GM12878 (cell line): ENCODE results near the gene SMAGP. TPM values are rescaled to one million over a fixed set of nuclear protein-coding genes. Genes with fewer than 3 reads are reported as not detected.
"Not testable (repeated sequence)": the region's sequence is repeated elsewhere in the genome, so short reads cannot be mapped to it uniquely, and the experiment has no call there.

ENCODE experiments used
- ATAC-seq: fragments of 200-7000 bp; cut with Tn5 transposase; 3 replicates; pipeline ENCODE4 v1.9.1; 2020; ENCODE audit warnings: mild to moderate bottlenecking, moderate library complexity
- BruUV-seq: library from RNA; stranded (reverse); fragments of 400-500 nt; replicated peaks from 2 replicates; lab custom pipeline; 2021; lab: Mats Ljungman, UMichigan
- CTCF ChIA-PET: fragments of 300-600 bp; sonication (Branson Sonifier 250); formaldehyde crosslinking; extraction: SDS; loops from one replicate; lab custom pipeline; 2021; ENCODE audit warnings: inconsistent platforms; lab: Yijun Ruan, JAX
- POLR2A ChIA-PET: fragments of 350-600 bp; formaldehyde crosslinking; extraction: SDS; loops from one replicate; lab custom pipeline; 2021; ENCODE audit warnings: inconsistent platforms; lab: Charles Lee
- RAD21 ChIA-PET: fragments of 300-600 bp; sonication (Branson Sonifier 250); formaldehyde crosslinking; loops from one replicate; lab custom pipeline; 2023; ENCODE audit warnings: antibody characterized with exemption; ENCODE audit not compliant: unreplicated experiment; lab: Charles Lee
- SMC1A ChIA-PET: fragments of 300-600 bp; sonication (Branson Sonifier 250); formaldehyde crosslinking; loops from one replicate; lab custom pipeline; 2023; ENCODE audit not compliant: unreplicated experiment, uncharacterized antibody; lab: Charles Lee
- DNase-seq: peaks from one replicate; pipeline ENCODE4 v3.0.0-alpha.2; 2011; ENCODE audit warnings: low read depth, low spot score
- FAIRE-seq: peaks from 3 replicates; lab custom pipeline; 2011; peaks lifted over from hg19 to GRCh38; lab: Jason Lieb, UNC
- H2AFZ ChIP-seq: 2 replicates; pipeline ENCODE4 v1.6.0; 2011; ENCODE audit warnings: low read depth, low read length, control low read depth; ENCODE audit not compliant: control insufficient read depth
- H3K27ac ChIP-seq: 2 replicates; pipeline ENCODE4 v1.5.1; 2011; ENCODE audit warnings: control low read depth; ENCODE audit not compliant: control insufficient read depth, insufficient read depth
- H3K27me3 ChIP-seq, 2 experiments: replicated peaks in 1 of 2; 2 replicates each; pipeline versions ENCODE4 v1.6.0 to v1.6.1; 2011; ENCODE audit warnings: low read length in 1 of 2; ENCODE audit not compliant: control insufficient read depth in 2 of 2, insufficient read depth in 2 of 2
- H3K36me3 ChIP-seq, 2 experiments: 2 replicates each; pipeline ENCODE4 v1.5.1; 2011; ENCODE audit warnings: low read length in 1 of 2; ENCODE audit not compliant: control insufficient read depth in 2 of 2, insufficient read depth in 2 of 2
- H3K4me1 ChIP-seq: 2 replicates; pipeline ENCODE4 v1.6.1; 2011; ENCODE audit warnings: mild to moderate bottlenecking, low read length, moderate library complexity, mixed read lengths; ENCODE audit not compliant: control insufficient read depth, insufficient read depth
- H3K4me2 ChIP-seq: 2 replicates; pipeline ENCODE4 v1.6.0; 2011; ENCODE audit warnings: control low read depth; ENCODE audit not compliant: control insufficient read depth, insufficient read depth
- H3K4me3 ChIP-seq: fragments of 200-600 bp; sonication (generic); 2 replicates; pipeline ENCODE4 v1.5.1; 2016
- H3K79me2 ChIP-seq: 2 replicates; pipeline ENCODE4 v1.6.0; 2011; ENCODE audit warnings: low read length; ENCODE audit not compliant: control insufficient read depth, insufficient read depth
- H3K9ac ChIP-seq: 2 replicates; pipeline ENCODE4 v1.8.0; 2011; ENCODE audit warnings: low read length, control low read depth, mixed read lengths; ENCODE audit not compliant: control insufficient read depth, insufficient read depth
- H3K9me3 ChIP-seq: replicated peaks from 3 replicates; pipeline ENCODE4 v1.5.1; 2011; ENCODE audit warnings: mild to moderate bottlenecking, low read length; ENCODE audit not compliant: control insufficient read depth, insufficient read depth
- H4K20me1 ChIP-seq: 2 replicates; pipeline ENCODE4 v1.6.0; 2011; ENCODE audit not compliant: control insufficient read depth, insufficient read depth
- KLF5 ChIP-seq: fragments of 450-650 bp; IDR thresholded peaks from 2 replicates; pipeline ENCODE4 v1.6.1; 2014; ENCODE audit warnings: mild to moderate bottlenecking; ENCODE audit not compliant: partially characterized antibody
- SUZ12 ChIP-seq: fragments of 200-600 bp; sonication (generic); IDR thresholded peaks from one replicate; pipeline ENCODE4 v1.6.1; 2018; ENCODE audit warnings: antibody characterized with exemption, mild to moderate bottlenecking; ENCODE audit not compliant: unreplicated experiment
- ZZZ3 ChIP-seq: IDR thresholded peaks from 2 replicates; pipeline ENCODE4 v1.6.1; 2011; ENCODE audit warnings: low read depth; ENCODE audit not compliant: control insufficient read depth, insufficient read length
- WGBS: methylation state at CpG from one replicate; pipeline ENCODE4 v1.1.6; 2016; ENCODE audit warnings: low lambda C conversion rate; ENCODE audit not compliant: insufficient replicate concordance, insufficient coverage; ENCODE audit errors: missing lambda C conversion rate; 5-methylcytosine and 5-hydroxymethylcytosine counted together
- in situ Hi-C: fragments of 300-500 bp; cut with MboI; formaldehyde crosslinking; loops from 9 replicates; pipeline ENCODE4 v1.14.3; 2018; ENCODE audit warnings: mixed read lengths
- intact Hi-C: fragments of 100-400 bp; cut with micrococcal nuclease; formaldehyde crosslinking; loops from one replicate; pipeline ENCODE4 v1.14.2; 2022; ENCODE audit not compliant: unreplicated experiment
- polyA plus RNA-seq, 11 experiments: library from polyadenylated mRNA; depleted of rRNA in 4 of 11; unstranded in 6 of 11; stranded (reverse) in 5 of 11; fragments of >200 nt; fragmentation: Nextera tagmentation in 4 of 11; fragmentation: Illumina TruSeq in 1 of 11; extraction: Ambion mirVana in 4 of 11; extraction: Trizol in 1 of 11; gene quantifications; 1 replicate in 1 of 11; 2 replicates in 10 of 11; pipeline versions ENCODE4 v1.2.1 to v1.2.3, GENCODE V29; 2011 to 2016; ENCODE audit warnings: inconsistent platforms in 2 of 11, missing spikeins in 2 of 11, low read depth in 1 of 11
- total RNA-seq, 4 experiments: library from RNA; depleted of rRNA in 3 of 4; stranded (reverse); fragments of >200 nt in 3 of 4; fragmentation: Illumina TruSeq in 1 of 4; extraction: Trizol in 1 of 4; gene quantifications; 2 replicates each; pipeline versions ENCODE4 v1.2.1 to v1.2.3, GENCODE V29; 2013 to 2021
- TF ChIP-seq, protein P1 (sequence below): fragments of 150-350 bp; IDR thresholded peaks from 2 replicates; pipeline ENCODE4 v1.6.1; 2014; ENCODE audit warnings: mild to moderate bottlenecking, low read depth, low read length

The SMAGP gene
- total and polyA plus RNA-seq, 10 of the 15 experiments (the other 5 are each of a cell fraction or from before 2014, with no cell fraction given) = 0.42 to 7.1 (median 3.9) TPM

DNA sequence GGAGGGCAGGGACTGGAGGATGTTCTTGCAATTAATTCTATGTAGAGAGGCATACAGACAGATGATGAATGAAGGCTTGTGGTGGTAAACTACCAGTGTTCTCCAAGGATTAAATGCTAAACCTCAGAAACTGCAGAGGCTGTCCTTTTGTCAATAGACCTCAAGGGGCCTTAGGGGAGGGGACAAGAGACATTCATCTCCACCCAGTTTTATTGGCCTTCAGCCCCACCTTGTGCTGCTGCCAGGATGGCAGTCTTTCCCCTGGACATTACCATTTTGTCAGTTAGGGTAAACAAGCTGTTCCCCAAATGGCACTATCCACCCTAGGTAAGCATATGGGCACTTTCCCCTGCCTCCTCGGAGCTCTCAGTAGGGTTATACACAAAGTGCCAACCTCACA, 4.9 kb upstream of the SMAGP start:
- Histone ChIP-seq H3K36me3 (no peaks in the 10 kb centered on the region), H2AFZ (no peak overlapping the region), H3K4me2 (no peak overlapping the region), H3K27me3 (no peaks in the 10 kb centered on the region), H4K20me1 (no peaks in the 10 kb centered on the region), H3K27ac (no peak overlapping the region), H3K79me2 (no peaks in the 10 kb centered on the region), H3K4me1 (peaks cover 6% of the 10 kb centered on the region), H3K9ac (no peak overlapping the region), H3K4me3 (no peak overlapping the region), H3K9me3 (no peaks in the 10 kb centered on the region)
- RAD21 ChIA-PET = no interaction called here
- DNase-seq (no peak), ATAC-seq (no peak; the same call in 2 of the 3 replicates), FAIRE-seq (no peak)
- 50% methylated on average over 1 of the region's 1 CpG for WGBS
- in situ Hi-C loops (no loop called here), intact Hi-C loops (loop anchor here (10.0 kb wide), 1 partner anchor 250 kb away; no protein-coding TSS in a partner anchor)
- SMC1A ChIA-PET = no interaction called here
- no TSS peak for BruUV-seq
- TF ChIP-seq ZZZ3 (no peak), KLF5 (no peak), SUZ12 (no peak)
- TF ChIP-seq, protein P1, sequence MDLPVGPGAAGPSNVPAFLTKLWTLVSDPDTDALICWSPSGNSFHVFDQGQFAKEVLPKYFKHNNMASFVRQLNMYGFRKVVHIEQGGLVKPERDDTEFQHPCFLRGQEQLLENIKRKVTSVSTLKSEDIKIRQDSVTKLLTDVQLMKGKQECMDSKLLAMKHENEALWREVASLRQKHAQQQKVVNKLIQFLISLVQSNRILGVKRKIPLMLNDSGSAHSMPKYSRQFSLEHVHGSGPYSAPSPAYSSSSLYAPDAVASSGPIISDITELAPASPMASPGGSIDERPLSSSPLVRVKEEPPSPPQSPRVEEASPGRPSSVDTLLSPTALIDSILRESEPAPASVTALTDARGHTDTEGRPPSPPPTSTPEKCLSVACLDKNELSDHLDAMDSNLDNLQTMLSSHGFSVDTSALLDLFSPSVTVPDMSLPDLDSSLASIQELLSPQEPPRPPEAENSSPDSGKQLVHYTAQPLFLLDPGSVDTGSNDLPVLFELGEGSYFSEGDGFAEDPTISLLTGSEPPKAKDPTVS = no peak
- POLR2A ChIA-PET = no interaction called here
- CTCF ChIA-PET = interaction anchor here (2.6 kb wide), 1 partner anchor 66 kb away, joined by 12 read pairs; no protein-coding TSS in a partner anchor

- H3K4me2 ChIP-seq, H3K9me3 ChIP-seq, H2AFZ ChIP-seq, in situ Hi-C loops, H3K27me3 ChIP-seq, H3K4me1 ChIP-seq, CTCF ChIA-PET, H3K27ac ChIP-seq, POLR2A ChIA-PET, ATAC-seq, H3K79me2 ChIP-seq, H3K36me3 ChIP-seq, H3K4me3 ChIP-seq, FAIRE-seq, BruUV-seq, H3K9ac ChIP-seq, DNase-seq, H4K20me1 ChIP-seq: not testable (repeated sequence)
- WGBS = 87% methylated on average over 7 of the region's 7 CpGs
- RAD21 ChIA-PET = interaction anchor here (1.0 kb wide), 1 partner anchor 55 kb away, joined by 3 read pairs; the partner anchor contains the start of gene POU6F1
- intact Hi-C loops = loop anchor here (10.0 kb wide), 1 partner anchor 252 kb away; no protein-coding TSS in a partner anchor
- SMC1A ChIA-PET = interaction anchor here (6.9 kb wide), 1 partner anchor 68 kb away, joined by 67 read pairs; no protein-coding TSS in a partner anchor
Observed at GRCh38 chr12:51272810-51273209, 2.6 kb upstream of the SMAGP start.
